Mesothelial cell of epicardium (in vitro differentiated cells): Measurements from ENCODE around the gene HS3ST5. TPM values are rescaled to one million over a fixed set of nuclear protein-coding genes. Genes with fewer than 3 reads are reported as not detected.
"Not testable (repeated sequence)": the region's sequence is repeated elsewhere in the genome, so short reads cannot be mapped to it uniquely, and the experiment has no call there.

Experiments used
- DNase-seq, 2 experiments: peaks; one replicate each; pipeline ENCODE4 v3.0.0; 2021; ENCODE audit warnings: low spot score in 2 of 2; ENCODE audit not compliant: unreplicated experiment in 2 of 2
- H3K27ac Mint-ChIP-seq: 2 replicates; pipeline ENCODE4 v1.8.0; 2021; ENCODE audit warnings: mixed read lengths
- H3K27me3 Mint-ChIP-seq: 2 replicates; pipeline ENCODE4 v1.8.0; 2021; ENCODE audit warnings: low read depth, mixed read lengths
- H3K36me3 Mint-ChIP-seq: 2 replicates; pipeline ENCODE4 v1.8.0; 2021; ENCODE audit warnings: mixed read lengths
- H3K4me1 Mint-ChIP-seq: 2 replicates; pipeline ENCODE4 v1.8.0; 2021; ENCODE audit warnings: mixed read lengths
- H3K4me3 Mint-ChIP-seq: 2 replicates; pipeline ENCODE4 v1.8.0; 2021; ENCODE audit warnings: mild to moderate bottlenecking, moderate library complexity, mixed read lengths
- H3K9me3 Mint-ChIP-seq: 2 replicates; pipeline ENCODE4 v1.8.0; 2021; ENCODE audit warnings: mixed read lengths
- total RNA-seq: library from RNA; stranded (reverse); gene quantifications from 3 replicates; pipeline ENCODE4 v1.2.1, GENCODE V29; 2021
- TF ChIP-seq, protein P1 (sequence below): fragments of 200-600 bp; sonication (generic); IDR thresholded peaks from one replicate; pipeline ENCODE4 v1.5.0; 2021; ENCODE audit warnings: antibody characterized with exemption; ENCODE audit not compliant: unreplicated experiment

Gene HS3ST5
- total RNA-seq, 1 donor from 2014 or later = 0.49 TPM

GRCh38 chr6:114053791-114054190, 289.0 kb downstream of the HS3ST5 start:
- H3K27ac Mint-ChIP-seq = no peak overlapping the region
- TF ChIP-seq, protein P1, sequence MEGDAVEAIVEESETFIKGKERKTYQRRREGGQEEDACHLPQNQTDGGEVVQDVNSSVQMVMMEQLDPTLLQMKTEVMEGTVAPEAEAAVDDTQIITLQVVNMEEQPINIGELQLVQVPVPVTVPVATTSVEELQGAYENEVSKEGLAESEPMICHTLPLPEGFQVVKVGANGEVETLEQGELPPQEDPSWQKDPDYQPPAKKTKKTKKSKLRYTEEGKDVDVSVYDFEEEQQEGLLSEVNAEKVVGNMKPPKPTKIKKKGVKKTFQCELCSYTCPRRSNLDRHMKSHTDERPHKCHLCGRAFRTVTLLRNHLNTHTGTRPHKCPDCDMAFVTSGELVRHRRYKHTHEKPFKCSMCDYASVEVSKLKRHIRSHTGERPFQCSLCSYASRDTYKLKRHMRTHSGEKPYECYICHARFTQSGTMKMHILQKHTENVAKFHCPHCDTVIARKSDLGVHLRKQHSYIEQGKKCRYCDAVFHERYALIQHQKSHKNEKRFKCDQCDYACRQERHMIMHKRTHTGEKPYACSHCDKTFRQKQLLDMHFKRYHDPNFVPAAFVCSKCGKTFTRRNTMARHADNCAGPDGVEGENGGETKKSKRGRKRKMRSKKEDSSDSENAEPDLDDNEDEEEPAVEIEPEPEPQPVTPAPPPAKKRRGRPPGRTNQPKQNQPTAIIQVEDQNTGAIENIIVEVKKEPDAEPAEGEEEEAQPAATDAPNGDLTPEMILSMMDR = no peak
- H3K4me1 Mint-ChIP-seq = peaks cover 26% of the 10 kb centered on the region
- H3K4me3 Mint-ChIP-seq = no peak overlapping the region
- H3K27me3 Mint-ChIP-seq = no peaks in the 10 kb centered on the region
- DNase-seq = no peak
- no peaks in the 10 kb centered on the region for H3K36me3 Mint-ChIP-seq
- H3K9me3 Mint-ChIP-seq = no peaks in the 10 kb centered on the region

DNA sequence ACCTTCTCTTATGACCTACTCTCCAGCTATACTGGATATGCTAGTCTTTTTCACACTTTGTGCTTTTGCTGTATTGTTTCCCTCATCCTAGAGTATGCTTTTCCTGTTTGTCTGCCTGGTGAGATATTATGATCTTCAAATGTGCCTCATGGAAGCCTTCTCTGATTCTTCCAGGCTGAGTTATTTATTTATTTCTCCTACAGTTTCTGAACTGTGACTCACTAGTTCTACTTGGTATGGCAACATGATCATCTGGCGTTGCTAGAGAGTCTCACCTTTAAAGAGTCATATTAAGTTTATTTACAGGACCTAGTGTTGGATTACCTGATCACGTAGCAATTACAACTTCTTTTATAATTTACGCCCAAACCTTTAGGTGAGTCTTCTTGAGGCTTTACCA, 290.7 kb downstream of the HS3ST5 start:
- H3K27ac Mint-ChIP-seq = no peak overlapping the region
- peaks cover 9% of the 10 kb centered on the region for H3K36me3 Mint-ChIP-seq
- DNase-seq = no peak
- peaks cover 12% of the 10 kb centered on the region for H3K4me1 Mint-ChIP-seq
- H3K9me3 Mint-ChIP-seq = peaks cover 12% of the 10 kb centered on the region
- TF ChIP-seq, protein P1 = no peak
- no peak overlapping the region for H3K4me3 Mint-ChIP-seq
- H3K27me3 Mint-ChIP-seq = no peaks in the 10 kb centered on the region

- H3K4me1 Mint-ChIP-seq = peaks cover 10% of the 10 kb centered on the region
- H3K27me3 Mint-ChIP-seq = no peaks in the 10 kb centered on the region
These were observed 291.8 kb downstream of the HS3ST5 start for GRCh38 chr6:114051031-114051430.

GRCh38 chr6:114049367-114049966, 293.4 kb downstream of the HS3ST5 start:
- Mint-ChIP-seq H3K4me3 (no peak overlapping the region), H3K27ac (no peak overlapping the region), H3K9me3 (peaks cover 16% of the 10 kb centered on the region), H3K36me3 (peaks cover 9% of the 10 kb centered on the region), H3K4me1 (peaks cover 6% of the 10 kb centered on the region), H3K27me3 (no peaks in the 10 kb centered on the region)
- no peak for DNase-seq
- TF ChIP-seq, protein P1 = no peak

More at GRCh38 chr6:114051031-114051430, 291.8 kb downstream of the HS3ST5 start:
- TF ChIP-seq, protein P1 = no peak
- no peak for DNase-seq
- no peak overlapping the region for H3K27ac Mint-ChIP-seq
- H3K9me3 Mint-ChIP-seq = peaks cover 14% of the 10 kb centered on the region
- H3K36me3 Mint-ChIP-seq = peaks cover 9% of the 10 kb centered on the region
- H3K4me3 Mint-ChIP-seq = no peak overlapping the region

GRCh38 chr6:114044566-114044965, 298.3 kb downstream of the HS3ST5 start:
- H3K36me3 Mint-ChIP-seq, H3K27me3 Mint-ChIP-seq: not testable (repeated sequence)
- peaks cover 17% of the 10 kb centered on the region for H3K4me1 Mint-ChIP-seq

GRCh38 chr6:114042267-114043016, 300.4 kb downstream of the HS3ST5 start:
- no peaks in the 10 kb centered on the region for H3K27me3 Mint-ChIP-seq
- H3K4me3 Mint-ChIP-seq = no peak overlapping the region
- peaks cover 8% of the 10 kb centered on the region for H3K9me3 Mint-ChIP-seq
- H3K36me3 Mint-ChIP-seq = no peaks in the 10 kb centered on the region
- H3K27ac Mint-ChIP-seq = peak overlapping the region; percentile 80
- no peak for DNase-seq
- peaks cover 14% of the 10 kb centered on the region for H3K4me1 Mint-ChIP-seq
- TF ChIP-seq, protein P1 = no peak

More at GRCh38 chr6:114044566-114044965, 298.3 kb downstream of the HS3ST5 start:
- H3K4me3 Mint-ChIP-seq, DNase-seq, H3K27ac Mint-ChIP-seq: not testable (repeated sequence)
- peaks cover 20% of the 10 kb centered on the region for H3K9me3 Mint-ChIP-seq
